ENCODE measurements around the gene PNPLA1.

Gene PNPLA1

DNA sequence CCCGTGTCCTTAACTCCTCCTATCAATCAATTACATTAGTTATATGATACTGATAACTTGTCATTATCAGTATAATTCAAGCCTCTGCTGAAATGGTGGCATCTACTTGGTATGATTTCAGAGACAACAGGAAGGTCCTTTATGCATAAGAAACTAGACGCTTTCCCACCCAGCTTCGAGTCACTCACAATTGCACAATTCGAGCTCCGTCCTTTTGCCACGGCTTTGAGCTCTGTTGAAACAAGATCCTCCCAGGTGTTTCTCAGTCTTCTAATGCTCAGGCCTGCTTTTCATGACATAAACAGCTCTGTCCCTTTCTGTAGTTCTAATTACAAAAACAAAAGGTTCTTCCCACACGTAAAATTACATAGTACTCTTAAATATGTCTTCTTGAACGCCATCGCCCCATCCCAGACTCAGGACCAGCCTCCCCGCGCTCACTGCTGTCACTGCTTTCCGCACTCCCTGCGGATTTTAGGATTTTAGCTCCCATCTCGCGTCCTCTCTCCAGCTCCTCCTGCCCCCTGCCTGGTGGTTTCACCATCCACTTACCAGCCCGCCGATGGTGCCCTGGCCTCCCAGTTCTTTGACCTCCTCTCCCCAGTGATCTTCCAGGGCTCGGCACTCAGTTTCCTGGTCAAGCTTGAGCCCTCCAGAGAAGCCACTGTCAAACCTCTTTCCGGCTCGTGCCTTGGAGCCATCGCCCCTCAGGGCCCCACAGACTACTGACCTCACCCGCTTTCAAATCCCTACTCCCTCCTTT, 23.2 kb upstream of the PNPLA1 start:
- TF ChIP-seq, protein P1, sequence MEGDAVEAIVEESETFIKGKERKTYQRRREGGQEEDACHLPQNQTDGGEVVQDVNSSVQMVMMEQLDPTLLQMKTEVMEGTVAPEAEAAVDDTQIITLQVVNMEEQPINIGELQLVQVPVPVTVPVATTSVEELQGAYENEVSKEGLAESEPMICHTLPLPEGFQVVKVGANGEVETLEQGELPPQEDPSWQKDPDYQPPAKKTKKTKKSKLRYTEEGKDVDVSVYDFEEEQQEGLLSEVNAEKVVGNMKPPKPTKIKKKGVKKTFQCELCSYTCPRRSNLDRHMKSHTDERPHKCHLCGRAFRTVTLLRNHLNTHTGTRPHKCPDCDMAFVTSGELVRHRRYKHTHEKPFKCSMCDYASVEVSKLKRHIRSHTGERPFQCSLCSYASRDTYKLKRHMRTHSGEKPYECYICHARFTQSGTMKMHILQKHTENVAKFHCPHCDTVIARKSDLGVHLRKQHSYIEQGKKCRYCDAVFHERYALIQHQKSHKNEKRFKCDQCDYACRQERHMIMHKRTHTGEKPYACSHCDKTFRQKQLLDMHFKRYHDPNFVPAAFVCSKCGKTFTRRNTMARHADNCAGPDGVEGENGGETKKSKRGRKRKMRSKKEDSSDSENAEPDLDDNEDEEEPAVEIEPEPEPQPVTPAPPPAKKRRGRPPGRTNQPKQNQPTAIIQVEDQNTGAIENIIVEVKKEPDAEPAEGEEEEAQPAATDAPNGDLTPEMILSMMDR (IDR thresholded peaks at IDR 0.05; ENCODE audit: borderline replicate concordance, insufficient read depth, low read depth, low read length): no peak
- no peak overlapping the region for H3K4me3 ChIP-seq (ENCODE audit: low read depth, low read length)

DNA sequence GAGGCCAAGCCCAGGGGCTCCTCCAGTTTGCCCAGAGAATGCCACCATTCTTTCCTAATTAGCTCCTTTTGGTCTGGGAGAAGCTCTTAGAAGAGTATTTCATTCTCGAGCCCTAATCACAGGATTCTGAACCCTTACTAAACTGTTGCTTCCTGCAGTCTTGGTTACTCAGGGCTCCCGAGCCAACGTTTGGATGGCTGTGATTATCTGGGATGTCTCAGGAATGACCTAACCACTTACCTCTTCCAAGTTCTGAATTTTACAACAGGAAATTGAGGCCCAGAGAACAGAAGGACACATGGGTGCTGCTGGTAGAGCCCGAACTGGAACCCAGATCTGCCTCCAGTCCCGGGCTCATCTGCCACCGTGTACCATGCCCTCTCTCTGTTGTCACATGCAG, 22.2 kb upstream of the PNPLA1 start:
- H3K4me3 ChIP-seq (ENCODE audit: low read depth, low read length): no peak overlapping the region
- TF ChIP-seq, protein P1 (IDR thresholded peaks at IDR 0.05; ENCODE audit: borderline replicate concordance, insufficient read depth, low read depth, low read length): no peak

DNA sequence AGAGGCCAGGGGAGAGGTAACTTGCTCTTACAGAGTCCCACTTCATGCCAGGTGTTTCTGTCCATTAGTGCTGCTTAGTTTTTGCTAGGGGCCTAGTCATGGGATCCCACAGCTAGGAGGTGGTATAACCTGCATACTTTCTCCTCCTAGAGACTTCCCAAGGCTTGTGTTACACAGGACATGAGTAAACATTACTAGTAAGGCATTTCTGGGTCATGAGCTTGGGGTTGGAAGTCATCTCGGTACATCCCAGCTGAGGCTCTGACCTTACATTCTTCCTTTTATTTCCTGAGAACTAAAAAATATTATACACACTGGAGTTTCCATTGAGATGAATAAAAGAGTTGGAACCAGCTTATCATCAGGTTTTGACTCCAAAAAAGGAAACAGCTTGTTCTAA, 20.9 kb upstream of the PNPLA1 start:
- TF ChIP-seq, protein P1 (IDR thresholded peaks at IDR 0.05; ENCODE audit: borderline replicate concordance, insufficient read depth, low read depth, low read length): no peak
- H3K4me3 ChIP-seq (ENCODE audit: low read depth, low read length): no peak overlapping the region

DNA sequence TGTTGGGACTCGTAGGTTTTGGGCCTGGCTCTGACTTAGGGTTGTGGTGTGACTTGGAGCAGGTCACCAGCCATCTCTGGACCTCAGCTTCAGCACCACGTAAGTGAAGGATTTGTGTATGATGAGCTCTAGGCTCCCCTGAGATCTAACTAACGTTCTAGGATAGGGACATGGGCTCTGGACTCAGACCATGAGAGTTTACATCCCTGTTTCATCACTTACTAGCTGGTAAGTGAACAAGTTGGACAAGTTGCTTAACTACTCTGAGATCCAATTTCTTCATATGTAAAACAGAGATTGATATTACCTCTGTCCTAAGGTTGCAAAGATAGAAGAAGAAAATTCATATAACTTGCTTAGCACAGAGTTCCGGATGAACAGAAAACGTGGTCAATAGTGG, 20.3 kb upstream of the PNPLA1 start:
- no peak overlapping the region for H3K4me3 ChIP-seq (ENCODE audit: low read depth, low read length)

DNA sequence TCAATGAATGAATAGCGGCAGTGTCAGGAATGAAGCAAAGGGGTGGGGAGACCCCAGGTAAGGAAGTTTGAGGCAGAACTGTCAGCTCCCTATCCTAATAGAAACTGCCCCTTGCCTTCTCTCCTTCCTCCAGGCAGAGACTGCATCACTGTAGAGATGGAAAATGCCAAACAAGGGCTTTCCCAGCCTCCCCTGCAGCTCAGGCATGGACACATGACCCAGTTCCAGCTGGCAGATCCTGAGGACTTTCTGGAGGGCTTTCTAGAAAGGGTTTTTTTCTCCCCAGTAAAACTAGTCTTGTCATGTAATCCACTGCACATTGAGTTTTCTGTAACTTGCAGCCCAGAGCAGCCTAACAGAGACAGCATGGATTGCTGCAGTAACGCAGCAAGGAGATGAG, 17.9 kb upstream of the PNPLA1 start:
- no peak overlapping the region for H3K4me3 ChIP-seq (ENCODE audit: low read depth, low read length)
- TF ChIP-seq, protein P1 (IDR thresholded peaks at IDR 0.05; ENCODE audit: borderline replicate concordance, insufficient read depth, low read depth, low read length): no peak

More for the DNA sequence above, 20.3 kb upstream of the PNPLA1 start:
- TF ChIP-seq, protein P1 (IDR thresholded peaks at IDR 0.05; ENCODE audit: borderline replicate concordance, insufficient read depth, low read depth, low read length): no peak

DNA sequence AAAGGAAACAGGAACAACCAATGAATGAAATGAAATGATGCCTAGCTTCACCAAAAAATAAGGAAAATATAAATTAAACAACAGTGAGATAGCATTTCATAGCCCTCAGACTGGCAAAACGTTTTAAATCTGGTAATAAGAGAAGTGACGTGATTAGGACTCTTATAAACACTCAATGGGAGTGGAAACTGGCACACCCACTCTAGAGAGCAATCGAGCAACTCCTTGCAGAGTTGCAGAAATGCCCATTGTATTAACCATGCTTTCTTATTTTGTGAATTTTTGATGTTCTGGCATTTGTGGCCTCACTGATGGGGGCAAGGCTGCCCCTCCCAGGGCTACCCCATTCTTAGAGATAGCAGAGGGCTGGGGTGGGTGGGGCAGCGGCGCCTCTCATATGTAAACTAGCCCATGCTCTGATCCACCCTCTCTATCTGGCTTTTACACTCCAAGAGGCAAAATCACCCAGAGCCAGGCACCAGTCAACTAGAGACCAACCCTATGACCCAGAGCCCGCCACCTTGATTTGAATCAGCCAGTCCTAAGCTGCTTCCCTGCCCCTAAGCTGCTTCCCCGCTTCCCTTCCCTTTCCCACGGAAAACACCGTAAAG, 6.4 kb upstream of the PNPLA1 start:
- H3K4me3 ChIP-seq (ENCODE audit: low read depth, low read length): no peak overlapping the region
- TF ChIP-seq, protein P1 (IDR thresholded peaks at IDR 0.05; ENCODE audit: borderline replicate concordance, insufficient read depth, low read depth, low read length): no peak

DNA sequence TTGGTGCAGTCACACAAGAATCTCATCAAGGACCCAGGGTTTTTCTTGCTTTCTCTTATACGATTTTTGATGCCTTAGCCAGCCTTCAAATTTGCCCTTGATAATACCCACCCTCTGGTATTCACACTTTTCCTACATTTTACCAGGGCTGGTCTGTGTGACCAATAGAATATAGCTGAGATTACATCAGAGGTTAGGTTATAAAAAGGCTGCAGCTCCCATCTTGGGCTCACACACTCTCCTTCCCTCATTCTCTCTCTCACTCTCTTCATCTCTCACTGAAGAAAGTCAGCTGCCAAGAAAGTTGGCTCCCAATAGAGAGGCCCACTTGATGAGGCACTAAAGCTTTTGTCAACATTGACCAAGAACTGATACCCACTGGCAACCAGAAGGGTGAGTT, 4.1 kb upstream of the PNPLA1 start:
- H3K4me3 ChIP-seq (ENCODE audit: low read depth, low read length): no peak overlapping the region
- TF ChIP-seq, protein P1 (IDR thresholded peaks at IDR 0.05; ENCODE audit: borderline replicate concordance, insufficient read depth, low read depth, low read length): no peak

All from GM12875 (cell line).